ENCODE data around the gene KLK15. TPM values are rescaled to one million over a fixed set of nuclear protein-coding genes. Genes with fewer than 3 reads are reported as not detected.

Gene KLK15
- total RNA-seq, 3 donors from 2014 or later: 0.92 to 3.3 (median 2.3) TPM

- Histone ChIP-seq H3K4me3 (no peak overlapping the region), H3K36me3 (ENCODE audit: low read depth) (no peaks in the 10 kb centered on the region), H3K9me3 (no peaks in the 10 kb centered on the region), H3K4me1 (ENCODE audit: low read depth) (peaks cover 4% of the 10 kb centered on the region)
- TF ChIP-seq CTCF (IDR thresholded peaks at IDR 0.05): no peak
- ATAC-seq (no peak), DNase-seq (no peak)
- intact Hi-C loops (cut with DNase I, micrococcal nuclease): no loop called here
Observed at GRCh38 chr19:50778906-50779430, 54.4 kb downstream of the KLK15 start.

- Histone ChIP-seq H3K4me1 (ENCODE audit: low read depth) (no peaks in the 10 kb centered on the region), H3K36me3 (ENCODE audit: low read depth) (no peaks in the 10 kb centered on the region), H3K4me3 (no peak overlapping the region), H3K9me3 (no peaks in the 10 kb centered on the region)
- no peak for TF ChIP-seq CTCF (IDR thresholded peaks at IDR 0.05)
- intact Hi-C loops (cut with DNase I, micrococcal nuclease): no loop called here
- no peak for ATAC-seq
- no peak for DNase-seq
Observed at GRCh38 chr19:50777830-50778303, 55.5 kb downstream of the KLK15 start.

GRCh38 chr19:50777261-50777660 is 56.1 kb downstream of the KLK15 start:
- Histone ChIP-seq H3K4me1 (ENCODE audit: low read depth) (no peaks in the 10 kb centered on the region), H3K36me3 (ENCODE audit: low read depth) (no peaks in the 10 kb centered on the region), H3K9me3 (peaks cover 3% of the 10 kb centered on the region), H3K4me3 (no peak overlapping the region)
- TF ChIP-seq CTCF (IDR thresholded peaks at IDR 0.05): no peak
- no peak for ATAC-seq
- intact Hi-C loops (cut with DNase I, micrococcal nuclease): no loop called here
- DNase-seq: no peak

GRCh38 chr19:50776131-50776530 is 57.2 kb downstream of the KLK15 start:
- no peak for TF ChIP-seq CTCF (IDR thresholded peaks at IDR 0.05)
- intact Hi-C loops (cut with DNase I, micrococcal nuclease): no loop called here
- no peaks in the 10 kb centered on the region for H3K36me3 ChIP-seq (ENCODE audit: low read depth)
- peaks cover 3% of the 10 kb centered on the region for H3K9me3 ChIP-seq
- ATAC-seq: no peak
- DNase-seq: no peak
- no peak overlapping the region for H3K4me3 ChIP-seq
- no peaks in the 10 kb centered on the region for H3K4me1 ChIP-seq (ENCODE audit: low read depth)

Other genes with a start within 250 kb of the KLK15 start
- gene SYT3, start 193.7 kb downstream of the KLK15 start, total RNA-seq: 1 to 10 TPM in 1 of 3 donors, under 1 TPM in 1, not detected in 1; 0.14 to 1.2 TPM
- gene C19orf81, start 184.1 kb downstream of the KLK15 start, total RNA-seq: under 1 TPM in 1 of 3 donors, not detected in 2; 0.41 TPM
- 1 to 10 TPM in 1 of 3 donors, under 1 TPM in 1, not detected in 1; 0.55 to 1.1 TPM for gene SHANK1, start 113.8 kb downstream of the KLK15 start, total RNA-seq
- 1 to 10 TPM; 1.4 to 7.2 (median 4.9) TPM for gene CLEC11A, start 110.2 kb downstream of the KLK15 start, total RNA-seq
- not detected for gene GPR32, start 63.1 kb downstream of the KLK15 start, total RNA-seq
- not detected for gene ACP4, start 43.2 kb downstream of the KLK15 start, total RNA-seq
- gene KLK1, start 9.8 kb downstream of the KLK15 start, total RNA-seq: 100 to 1,000 TPM in 1 of 3 donors, 10 to 100 TPM in 2; 29.3 to 130 (median 80.6) TPM
- 1 to 10 TPM; 3.7 to 9.0 (median 4.8) TPM for gene KLK3, start 21.3 kb upstream of the KLK15 start, total RNA-seq
- under 1 TPM in 1 of 3 donors, not detected in 2; 0.43 TPM for gene KLK2, start 39.9 kb upstream of the KLK15 start, total RNA-seq
- 1 to 10 TPM; 1.1 to 3.4 (median 1.4) TPM for gene KLK4, start 77.8 kb upstream of the KLK15 start, total RNA-seq
- not detected for gene KLK5, start 119.5 kb upstream of the KLK15 start, total RNA-seq
- gene KLK6, start 136.0 kb upstream of the KLK15 start, total RNA-seq: not detected
- not detected for gene KLK7, start 150.3 kb upstream of the KLK15 start, total RNA-seq
- gene KLK8, start 168.0 kb upstream of the KLK15 start, total RNA-seq: not detected
- gene KLK10, start 186.1 kb upstream of the KLK15 start, total RNA-seq: under 1 TPM; 0.58 to 0.93 (median 0.76) TPM
- gene KLK11, start 193.0 kb upstream of the KLK15 start, total RNA-seq: 1 to 10 TPM in 1 of 3 donors, under 1 TPM in 2; 0.38 to 1.0 (median 0.72) TPM
- 1 to 10 TPM in 1 of 3 donors, not detected in 2; 1.0 TPM for gene KLK12, start 201.4 kb upstream of the KLK15 start, total RNA-seq
- gene KLK13, start 231.5 kb upstream of the KLK15 start, total RNA-seq: 1 to 10 TPM in 1 of 3 donors, under 1 TPM in 2; 0.22 to 2.7 (median 0.84) TPM
- gene KLK14, start 249.3 kb upstream of the KLK15 start, total RNA-seq: under 1 TPM in 1 of 3 donors, not detected in 2; 0.41 TPM

Measured in mucosa of descending colon (tissue), 3 donors.